Endothelial cell of umbilical vein (primary cell): ENCODE results near the gene ARHGAP31. TPM values are rescaled to one million over a fixed set of nuclear protein-coding genes. Genes with fewer than 3 reads are reported as not detected.

ENCODE experiments used
- BruUV-seq: library from RNA; stranded (reverse); fragments of 400-500 nt; replicated peaks from 2 replicates; lab custom pipeline; 2021; lab: Mats Ljungman, UMichigan
- CTCF ChIA-PET: fragments of 300-600, 350-600 bp; sonication (Branson Sonifier 250); formaldehyde crosslinking; loops from one replicate; lab custom pipeline; 2021; ENCODE audit warnings: antibody characterized with exemption, inconsistent platforms; lab: Charles Lee
- POLR2A ChIA-PET: fragments of 300-600, 350-600 bp; sonication (Branson Sonifier 250); formaldehyde crosslinking; loops from one replicate; lab custom pipeline; 2021; ENCODE audit warnings: antibody characterized with exemption, inconsistent platforms; lab: Charles Lee
- DNase-seq: peaks from one replicate; pipeline ENCODE4 v3.0.0-alpha.2; 2011; ENCODE audit warnings: low read depth, low spot score
- FAIRE-seq: peaks from 2 replicates; lab custom pipeline; 2011; peaks lifted over from hg19 to GRCh38; lab: Jason Lieb, UNC
- H2AFZ ChIP-seq: 2 replicates; pipeline ENCODE4 v1.6.0; 2012; ENCODE audit warnings: low read depth, low read length, control low read depth, inconsistent platforms
- H3K27ac ChIP-seq: 2 replicates; pipeline ENCODE4 v1.5.1; 2011; ENCODE audit warnings: low read depth, mild to moderate bottlenecking, control low read depth, low read length, moderate library complexity; ENCODE audit not compliant: insufficient read depth
- H3K27me3 ChIP-seq, 2 experiments: 2 replicates each; pipeline versions ENCODE4 v1.6.0 to v1.6.1; 2011; ENCODE audit warnings: low read length in 2 of 2, mixed read lengths in 1 of 2; ENCODE audit not compliant: control insufficient read depth in 2 of 2, insufficient read depth in 2 of 2
- H3K36me3 ChIP-seq, 2 experiments: 2 replicates in 1 of 2; 3 replicates in 1 of 2; pipeline ENCODE4 v1.5.1; 2011; ENCODE audit warnings: low read length in 2 of 2, mild to moderate bottlenecking in 1 of 2, moderate library complexity in 1 of 2; ENCODE audit not compliant: control insufficient read depth in 2 of 2, insufficient read depth in 2 of 2; ENCODE audit errors: extremely low read depth in 1 of 2
- H3K4me1 ChIP-seq: 3 replicates; pipeline ENCODE4 v1.5.1; 2011; ENCODE audit warnings: mild to moderate bottlenecking, low read length; ENCODE audit not compliant: control insufficient read depth, insufficient read depth; ENCODE audit errors: extremely low read depth
- H3K4me2 ChIP-seq: 2 replicates; pipeline ENCODE4 v1.6.1; 2011; ENCODE audit warnings: low read length, control low read depth, mixed read lengths; ENCODE audit not compliant: insufficient read depth
- H3K4me3 ChIP-seq, 3 experiments: fragments of 200-600 bp in 1 of 3; sonication (generic), shearing (Covaris generic) in 1 of 3; replicated peaks in 1 of 3; 2 replicates each; pipeline ENCODE4 v1.5.1; 2011 to 2016; ENCODE audit warnings: control low read depth in 3 of 3, low read length in 3 of 3, mild to moderate bottlenecking in 2 of 3, inconsistent platforms in 1 of 3, low read depth in 1 of 3, moderate library complexity in 1 of 3; ENCODE audit not compliant: insufficient read depth in 1 of 3
- H3K79me2 ChIP-seq: 2 replicates; pipeline ENCODE4 v1.6.0; 2012; ENCODE audit warnings: low read length, inconsistent platforms; ENCODE audit not compliant: control insufficient read depth, insufficient read depth
- H3K9ac ChIP-seq: replicated peaks from 2 replicates; pipeline ENCODE3; 2011; ENCODE audit warnings: low read length, control low read depth; ENCODE audit not compliant: insufficient read depth; ENCODE audit errors: extremely low read depth
- H3K9me1 ChIP-seq: replicated peaks from 3 replicates; pipeline ENCODE4 v1.6.0; 2011; ENCODE audit warnings: mild to moderate bottlenecking, low read length; ENCODE audit not compliant: control insufficient read depth, insufficient read depth; ENCODE audit errors: extremely low read depth
- H3K9me3 ChIP-seq: replicated peaks from 2 replicates; pipeline ENCODE4 v1.5.1; 2012; ENCODE audit warnings: low read length, inconsistent platforms; ENCODE audit not compliant: control insufficient read depth, insufficient read depth
- H4K20me1 ChIP-seq: replicated peaks from 2 replicates; pipeline ENCODE3; 2011; ENCODE audit warnings: mild to moderate bottlenecking, low read length; ENCODE audit not compliant: control insufficient read depth, insufficient read depth; ENCODE audit errors: extremely low read depth
- CTCF ChIP-seq, 2 donors: IDR thresholded peaks; 1 replicate in 1 of 2; 2 replicates in 1 of 2; pipeline ENCODE4 v1.5.1; 2011; ENCODE audit warnings: low read length in 2 of 2, mild to moderate bottlenecking in 2 of 2, moderate library complexity in 2 of 2, control low read depth in 1 of 2, inconsistent platforms in 1 of 2, low read depth in 1 of 2; ENCODE audit not compliant: insufficient read depth in 1 of 2; ENCODE audit errors: extremely low read depth in 1 of 2
- EZH2 ChIP-seq: IDR thresholded peaks from 2 replicates; pipeline ENCODE4 v1.6.1; 2012; ENCODE audit warnings: borderline replicate concordance, low read depth, mild to moderate bottlenecking, moderate library complexity, low read length, inconsistent platforms; ENCODE audit not compliant: severe bottlenecking
- FOS ChIP-seq: IDR thresholded peaks from 2 replicates; pipeline ENCODE4 v1.6.1; 2011; ENCODE audit warnings: mild to moderate bottlenecking, low read length, moderate library complexity, borderline replicate concordance; ENCODE audit not compliant: insufficient read depth
- GATA2 ChIP-seq: IDR thresholded peaks from 2 replicates; pipeline ENCODE4 v1.7.0; 2011; ENCODE audit warnings: low read depth, mild to moderate bottlenecking, moderate library complexity, mixed read lengths, low read length; ENCODE audit not compliant: insufficient read length, insufficient read depth
- JUN ChIP-seq: IDR thresholded peaks from 2 replicates; pipeline ENCODE4 v1.6.1; 2011; ENCODE audit warnings: borderline replicate concordance, low read depth; ENCODE audit not compliant: insufficient read length, insufficient read depth
- MAX ChIP-seq: IDR thresholded peaks from 2 replicates; pipeline ENCODE4 v1.6.1; 2011; ENCODE audit not compliant: insufficient read depth, insufficient read length
- MYC ChIP-seq: IDR thresholded peaks from one replicate; pipeline ENCODE4 v1.6.1; 2011; ENCODE audit warnings: mild to moderate bottlenecking, low read depth, low read length
- POLR2A ChIP-seq: IDR thresholded peaks from 2 replicates; pipeline ENCODE4 v1.6.1; 2012; ENCODE audit warnings: low read depth, mild to moderate bottlenecking, control low read depth, low read length
- POLR2AphosphoS5 ChIP-seq: IDR thresholded peaks from 2 replicates; pipeline ENCODE4 v1.6.1; 2012; ENCODE audit warnings: low read depth, mild to moderate bottlenecking, control low read depth, low read length, moderate library complexity; ENCODE audit not compliant: insufficient read depth
- dilution Hi-C: fragments of 300-500 bp; cut with MboI; formaldehyde crosslinking; loops from one replicate; pipeline ENCODE4 v1.15.0; 2019; ENCODE audit warnings: low sequenced_read_pairs; ENCODE audit not compliant: extremely low pct_ligation_motif_present
- intact Hi-C: fragments of 100-400 bp; cut with micrococcal nuclease; formaldehyde crosslinking; loops from one replicate; pipeline ENCODE4 v1.10.0; 2022
- polyA plus RNA-seq, 4 experiments: library from polyadenylated mRNA; depleted of rRNA in 3 of 4; stranded (reverse) in 3 of 4; unstranded in 1 of 4; fragments of >200 nt; gene quantifications; 2 replicates each; pipeline versions ENCODE4 v1.2.1 to v1.2.3, GENCODE V29; 2011 to 2012; ENCODE audit warnings: missing spikeins in 1 of 4
- total RNA-seq: library from RNA; stranded (reverse); gene quantifications from 2 replicates; pipeline ENCODE4 v1.2.3, GENCODE V29; 2021

ARHGAP31 gene
- total and polyA plus RNA-seq, 2 donors (not counting 3 experiments of a cell fraction or from before 2014, with no cell fraction given) = 25.5 to 65.8 TPM

- no TSS peak for BruUV-seq
- Histone ChIP-seq H3K4me2 (no peak overlapping the region), H3K79me2 (peaks cover 89% of the 10 kb centered on the region), H2AFZ (no peak overlapping the region), H3K9me1 (no peaks in the 10 kb centered on the region), H3K27me3 (no peaks in the 10 kb centered on the region), H3K9ac (no peak overlapping the region), H3K27ac (no peak overlapping the region), H3K9me3 (no peaks in the 10 kb centered on the region), H4K20me1 (peaks cover 8% of the 10 kb centered on the region), H3K4me3 (no peak overlapping the region), H3K36me3 (peaks cover 3 to 9% of the 10 kb centered on the region in 2 experiments), H3K4me1 (peaks cover 23% of the 10 kb centered on the region)
- intact Hi-C loops = no loop called here
- dilution Hi-C loops = no loop called here
- CTCF ChIA-PET = no interaction called here
- TF ChIP-seq POLR2A (no peak), MYC (no peak), MAX (no peak), JUN (no peak), EZH2 (no peak), POLR2AphosphoS5 (no peak), CTCF (IDR thresholded peaks at IDR 0.05; ENCODE audit: extremely low read depth in 1 of 2, insufficient read depth in 1 of 2, low read depth in 1 of 2, low read length in 2 of 2) (no peak), FOS (no peak), GATA2 (no peak)
- POLR2A ChIA-PET = no interaction called here
- DNase-seq (no peak), FAIRE-seq (no peak)
Observed at GRCh38 chr3:119313461-119313860, 19.3 kb downstream of the ARHGAP31 start.
